ENCODE data around the gene TRIM65.
A peak's percentile ranks its signal among the peaks of the same experiment; 100 is the strongest.

TRIM65 gene, protein sequence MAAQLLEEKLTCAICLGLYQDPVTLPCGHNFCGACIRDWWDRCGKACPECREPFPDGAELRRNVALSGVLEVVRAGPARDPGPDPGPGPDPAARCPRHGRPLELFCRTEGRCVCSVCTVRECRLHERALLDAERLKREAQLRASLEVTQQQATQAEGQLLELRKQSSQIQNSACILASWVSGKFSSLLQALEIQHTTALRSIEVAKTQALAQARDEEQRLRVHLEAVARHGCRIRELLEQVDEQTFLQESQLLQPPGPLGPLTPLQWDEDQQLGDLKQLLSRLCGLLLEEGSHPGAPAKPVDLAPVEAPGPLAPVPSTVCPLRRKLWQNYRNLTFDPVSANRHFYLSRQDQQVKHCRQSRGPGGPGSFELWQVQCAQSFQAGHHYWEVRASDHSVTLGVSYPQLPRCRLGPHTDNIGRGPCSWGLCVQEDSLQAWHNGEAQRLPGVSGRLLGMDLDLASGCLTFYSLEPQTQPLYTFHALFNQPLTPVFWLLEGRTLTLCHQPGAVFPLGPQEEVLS

DNA sequence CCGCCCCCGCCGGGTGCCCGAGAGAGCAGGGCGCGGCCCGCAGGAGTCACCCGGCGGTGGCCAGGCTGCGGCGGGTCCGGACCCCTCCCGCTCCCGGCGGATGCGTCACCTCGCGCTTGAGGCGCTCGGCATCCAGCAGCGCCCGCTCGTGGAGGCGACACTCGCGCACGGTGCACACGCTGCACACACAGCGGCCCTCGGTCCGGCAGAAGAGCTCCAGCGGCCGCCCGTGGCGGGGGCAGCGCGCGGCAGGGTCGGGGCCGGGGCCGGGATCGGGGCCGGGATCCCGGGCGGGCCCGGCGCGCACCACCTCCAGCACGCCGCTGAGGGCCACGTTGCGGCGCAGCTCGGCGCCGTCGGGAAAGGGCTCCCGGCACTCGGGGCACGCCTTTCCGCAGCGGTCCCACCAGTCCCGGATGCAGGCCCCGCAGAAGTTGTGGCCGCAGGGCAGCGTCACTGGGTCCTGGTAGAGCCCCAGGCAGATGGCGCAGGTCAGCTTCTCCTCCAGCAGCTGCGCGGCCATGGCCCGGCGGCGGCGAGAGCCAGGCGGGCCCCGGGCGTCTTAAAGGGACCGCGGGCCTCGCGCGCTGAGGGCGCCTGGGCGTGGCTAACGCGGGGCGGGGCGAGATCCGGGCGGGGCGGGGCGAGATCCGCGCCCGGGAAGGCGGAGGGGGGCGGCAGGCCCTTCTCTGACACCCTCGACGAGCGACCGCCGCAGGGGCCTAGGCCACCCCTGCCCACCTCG, at the start of gene TRIM65:
Gene TRIM65, minus strand, starts transcription at position 537 of the 745 bp plus-strand sequence. Its CDS starts 14 bp downstream, at position 523.
- no peak for DNase-seq

DNA sequence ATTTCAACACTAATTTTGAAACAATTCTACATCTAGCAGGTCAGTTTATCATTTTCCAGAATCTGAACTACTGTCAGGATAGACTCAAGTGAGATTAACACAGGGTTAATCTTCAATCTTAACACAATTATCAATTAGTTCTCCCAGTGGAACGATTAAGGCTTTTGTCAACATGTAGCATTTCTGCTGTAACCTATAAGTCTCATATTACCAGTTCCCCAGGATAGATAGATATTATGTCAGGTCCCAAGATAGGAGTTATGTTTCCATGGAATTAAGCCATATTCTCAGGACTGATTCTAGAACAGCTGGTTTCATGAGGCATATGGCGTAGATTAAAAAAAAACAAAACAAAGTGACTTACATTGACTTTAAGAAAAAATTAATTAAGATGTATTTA, 48.5 kb upstream of the TRIM65 start:
- DNase-seq = no peak

DNA sequence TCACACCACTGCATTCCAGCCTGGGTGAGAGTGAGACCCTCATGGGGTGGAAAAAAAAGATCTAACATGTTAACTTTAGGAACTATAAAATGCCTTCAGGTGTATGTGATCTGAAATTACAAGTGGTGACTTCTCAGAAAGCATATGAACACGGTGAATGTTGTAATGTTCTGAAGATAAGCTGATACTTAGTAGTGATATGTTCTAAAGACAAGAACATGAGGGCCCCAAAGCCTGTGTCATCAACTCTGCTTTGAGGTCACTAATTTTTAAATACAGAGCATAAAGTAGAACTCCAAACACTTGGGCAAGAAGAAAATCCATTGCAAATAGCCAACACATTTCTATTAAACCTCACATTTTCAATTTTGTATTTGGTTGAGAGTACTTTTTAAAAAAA, 46.7 kb upstream of the TRIM65 start:
- DNase-seq = no peak

DNA sequence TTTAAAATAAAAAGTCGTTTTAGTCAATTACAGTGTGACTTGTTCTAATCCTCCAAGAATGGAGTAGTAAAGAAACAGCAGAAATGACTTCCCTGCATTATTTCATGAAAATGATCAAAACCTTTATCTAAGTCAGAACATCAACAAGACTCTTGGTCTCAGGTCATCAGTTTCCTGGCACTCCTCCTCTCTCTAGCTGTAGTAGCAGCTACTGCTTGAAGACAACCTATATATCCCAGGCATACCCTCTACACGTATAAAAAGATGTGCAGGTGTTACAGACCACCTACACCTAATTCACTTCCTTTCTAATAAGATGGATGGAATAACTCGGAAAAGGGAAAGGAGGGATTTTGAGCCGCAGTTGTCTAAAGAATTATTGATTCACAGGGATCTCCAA, 45.7 kb upstream of the TRIM65 start:
- no peak for DNase-seq

DNA sequence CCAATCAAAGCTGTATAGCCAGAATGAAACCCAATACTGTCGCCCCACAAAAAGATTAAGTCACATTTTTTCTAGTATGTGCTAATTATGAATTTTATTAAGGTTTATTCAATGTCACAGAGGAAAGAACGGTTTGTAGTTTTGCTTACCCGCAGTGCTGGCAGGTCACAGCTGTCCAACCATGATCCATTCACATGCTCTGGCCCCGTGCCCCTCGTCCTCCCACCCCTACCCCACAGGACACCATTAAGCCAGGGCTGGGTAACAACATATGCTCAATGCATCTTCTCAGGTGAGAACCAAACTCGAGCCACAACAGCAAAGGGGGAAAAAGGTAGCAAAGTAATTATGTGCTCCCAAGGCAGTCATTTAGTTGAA, 44.7 kb upstream of the TRIM65 start:
- DNase-seq = no peak

DNA sequence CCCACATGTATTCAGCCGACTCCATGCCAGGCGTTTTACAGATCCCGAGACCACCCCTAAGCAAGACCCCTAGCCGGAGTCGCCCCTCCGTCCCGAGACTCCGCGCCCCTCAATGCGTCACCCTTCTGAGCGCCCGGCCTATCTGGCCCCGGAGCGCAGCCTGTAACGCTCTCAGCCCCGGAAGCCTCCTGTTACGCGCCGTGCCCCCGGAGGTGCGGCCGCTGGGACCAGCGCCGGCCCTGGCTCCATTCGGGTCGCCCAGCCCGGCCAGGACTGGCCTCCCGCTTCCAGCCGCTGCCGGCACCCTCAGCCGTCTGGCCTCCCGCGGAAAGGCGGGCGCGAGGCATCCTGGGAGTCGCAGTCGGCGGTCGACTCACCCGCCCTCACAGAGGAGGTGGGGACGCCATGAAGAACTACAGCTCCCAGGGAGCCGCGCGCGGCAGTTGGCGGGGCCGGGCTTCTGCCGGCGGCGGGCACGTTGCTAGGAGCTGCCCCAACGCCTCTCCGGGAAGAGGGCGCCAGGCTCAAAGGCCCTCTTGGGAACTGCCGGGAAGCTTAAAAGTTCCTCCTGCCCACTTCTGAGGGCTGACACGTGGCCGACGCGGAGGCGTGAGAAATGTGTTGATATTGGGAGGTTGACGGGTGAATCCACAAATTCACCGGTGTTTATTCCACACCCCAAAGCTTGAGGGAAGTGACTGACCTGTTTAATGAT, 44.1 kb upstream of the TRIM65 start, which contains the start of gene FBF1:
Gene FBF1, minus strand, starts transcription at position 316 of the 715 bp plus-strand sequence. CDS start 2,893 bp downstream, outside the sequence.
- DNase-seq = peak; percentile 74

DNA sequence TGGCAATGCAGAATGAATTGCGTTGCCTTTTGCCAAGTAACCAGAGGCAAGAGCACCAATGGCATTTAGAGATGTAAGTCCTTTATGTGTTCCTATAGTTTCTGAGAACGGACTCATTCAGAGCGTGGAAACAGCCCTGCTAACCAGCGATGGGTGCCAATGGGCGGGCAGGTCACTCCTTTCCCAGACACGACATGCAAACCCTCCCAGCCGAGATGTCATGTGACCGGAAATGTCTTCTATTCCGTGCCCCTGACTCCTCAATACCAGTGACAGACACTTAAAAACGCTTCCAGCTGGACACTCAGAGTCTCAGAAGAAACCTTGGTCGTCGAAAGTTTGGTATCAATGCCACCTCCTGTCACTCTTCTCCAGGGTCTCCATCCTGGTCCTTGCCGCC, 40.9 kb upstream of the TRIM65 start:
- DNase-seq = no peak

DNA sequence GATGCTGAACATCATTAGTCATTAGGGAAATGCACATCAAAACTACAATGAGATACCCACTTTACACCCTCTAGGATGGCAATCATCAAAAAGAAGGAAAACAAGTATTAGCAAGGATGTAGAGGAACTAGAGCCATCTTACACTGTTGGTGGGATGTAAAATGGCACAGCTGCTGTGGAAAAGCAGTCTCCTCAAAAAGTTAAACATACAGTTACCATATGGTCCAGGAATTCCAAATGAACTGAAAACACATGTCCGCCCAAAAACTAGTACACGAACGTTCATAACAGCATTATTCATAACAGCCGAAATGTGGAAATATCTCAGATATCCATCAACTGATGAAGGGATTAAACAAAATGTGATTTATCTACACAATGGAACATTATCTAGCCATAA, 37.1 kb upstream of the TRIM65 start:
- no peak for DNase-seq

DNA sequence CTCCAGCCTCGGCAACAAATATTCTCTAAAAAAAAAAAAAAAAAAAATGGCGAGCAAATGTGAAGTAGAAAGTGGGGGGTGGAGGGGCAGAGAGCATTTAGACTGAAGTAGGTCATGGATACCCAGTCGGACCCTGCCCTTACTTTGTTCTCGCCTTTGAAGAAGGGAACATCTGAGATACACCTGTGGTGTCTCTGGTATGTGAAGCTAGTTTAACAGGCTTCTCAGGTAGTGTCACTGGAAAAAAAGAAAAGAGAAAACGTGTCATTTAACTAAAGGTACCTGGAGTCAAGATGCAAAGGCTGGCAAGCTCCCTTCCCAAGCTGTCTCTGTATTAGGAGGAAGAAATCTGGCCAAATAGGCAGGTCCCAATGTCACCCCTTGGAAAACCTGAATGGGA, 36.1 kb upstream of the TRIM65 start:
- no peak for DNase-seq

DNA sequence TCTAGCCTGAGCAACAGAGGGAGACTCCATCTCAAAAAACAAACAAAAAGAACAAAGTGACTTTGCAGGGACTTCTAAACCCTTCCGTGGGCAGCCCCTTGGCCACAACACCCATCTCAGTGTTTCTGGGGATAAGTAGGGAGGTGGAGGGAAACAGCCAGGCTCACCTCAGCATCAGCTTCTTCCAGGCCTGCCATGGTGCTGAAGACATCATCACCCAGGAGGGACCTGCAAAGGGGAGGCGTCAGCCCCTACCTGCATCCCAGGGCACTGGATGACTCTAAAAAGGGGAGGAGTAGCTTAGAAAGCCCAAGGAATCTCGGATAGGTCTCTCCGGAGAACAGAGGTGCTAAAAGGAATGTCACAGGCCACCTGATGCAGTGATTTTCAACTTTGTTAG, 34.3 kb upstream of the TRIM65 start:
- DNase-seq = no peak

DNA sequence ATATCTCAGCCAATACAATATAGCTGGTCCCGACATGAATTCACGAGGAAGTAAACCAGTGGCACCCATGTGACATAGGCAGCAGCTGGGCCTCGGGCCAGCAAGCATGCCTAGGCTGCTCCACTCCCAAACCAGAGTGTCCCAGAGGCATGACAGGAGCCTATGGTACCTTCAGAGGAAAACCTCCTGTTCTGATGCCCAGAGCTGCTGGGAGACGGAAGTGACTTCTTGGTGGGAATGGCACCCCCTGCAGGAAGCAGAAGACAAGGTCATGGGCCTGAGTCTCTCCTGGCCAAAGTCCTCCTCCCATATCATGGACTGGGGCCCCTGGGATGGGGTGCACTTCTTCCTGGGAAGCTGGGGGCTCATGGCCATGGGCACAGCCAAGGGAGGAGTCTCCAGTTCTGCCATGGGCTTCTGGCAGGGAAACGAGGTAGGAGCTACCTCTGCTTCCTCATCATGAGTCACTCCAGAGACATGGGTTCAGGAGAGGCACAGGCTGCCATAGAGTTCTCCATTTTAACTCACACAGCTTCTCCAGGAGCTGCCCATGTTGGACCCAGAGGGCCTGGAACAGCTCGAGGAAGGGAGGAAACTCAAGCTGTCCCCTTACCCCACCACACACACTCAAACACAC, 30.7 kb upstream of the TRIM65 start:
- DNase-seq = no peak

DNA sequence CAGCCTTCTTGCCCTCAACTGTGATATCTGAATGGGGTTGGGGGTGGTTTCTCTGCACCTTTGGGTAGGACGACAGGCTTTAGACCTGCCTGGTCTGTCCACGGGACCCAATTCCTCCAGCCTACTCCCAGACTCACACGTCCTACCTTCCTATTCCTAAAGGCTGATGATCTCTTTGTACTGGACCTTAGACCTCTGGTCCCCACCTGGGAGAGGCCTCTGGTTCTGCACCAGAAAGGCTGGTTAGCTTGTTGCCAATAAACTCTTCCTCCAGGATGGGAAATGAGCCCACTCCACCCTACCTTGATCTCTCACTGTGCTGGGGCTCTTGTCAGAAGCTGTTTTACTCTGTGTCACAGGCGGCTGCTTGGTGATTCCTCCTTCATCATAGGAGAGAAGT, 29.7 kb upstream of the TRIM65 start:
- DNase-seq = no peak

DNA sequence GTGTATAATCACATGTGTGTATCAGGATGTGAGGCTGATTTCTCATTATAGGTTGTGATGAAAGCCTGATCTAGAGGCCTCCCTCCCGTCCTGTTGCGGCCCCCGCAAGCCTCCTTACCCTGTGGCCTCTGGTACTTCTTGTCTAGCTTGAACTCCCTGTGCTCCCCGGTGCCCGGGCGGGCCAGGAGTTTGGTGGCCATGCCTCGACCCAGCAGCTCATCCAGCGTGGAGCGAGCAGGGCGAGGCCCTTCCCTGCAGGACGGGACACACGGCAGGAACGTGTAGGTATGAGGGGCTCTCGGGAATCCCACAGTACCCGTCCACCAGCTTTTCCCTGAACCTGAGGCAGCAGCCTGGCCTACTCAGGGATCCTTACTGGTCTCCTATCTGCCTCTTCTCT, 29.2 kb upstream of the TRIM65 start:
- no peak for DNase-seq

DNA sequence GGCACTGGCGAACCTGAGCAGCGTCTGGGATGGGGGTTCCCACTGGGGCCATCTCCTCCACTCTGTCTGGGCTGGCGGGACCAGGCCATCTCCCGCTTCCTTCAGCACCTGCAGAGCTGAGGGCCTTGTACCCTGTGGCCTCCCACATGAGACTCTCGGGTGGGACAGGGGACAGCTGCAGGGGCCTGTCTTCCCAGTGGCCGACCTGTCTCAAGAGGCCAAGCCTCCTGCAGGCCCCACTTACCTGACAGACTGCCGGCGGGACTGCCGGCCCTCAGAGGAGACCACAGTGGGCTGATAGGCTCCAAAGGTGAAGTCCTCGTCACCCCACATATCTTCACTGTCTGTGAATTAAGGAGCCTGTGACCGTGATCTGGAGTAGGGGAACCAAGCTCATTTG, 28.4 kb upstream of the TRIM65 start:
- no peak for DNase-seq

DNA sequence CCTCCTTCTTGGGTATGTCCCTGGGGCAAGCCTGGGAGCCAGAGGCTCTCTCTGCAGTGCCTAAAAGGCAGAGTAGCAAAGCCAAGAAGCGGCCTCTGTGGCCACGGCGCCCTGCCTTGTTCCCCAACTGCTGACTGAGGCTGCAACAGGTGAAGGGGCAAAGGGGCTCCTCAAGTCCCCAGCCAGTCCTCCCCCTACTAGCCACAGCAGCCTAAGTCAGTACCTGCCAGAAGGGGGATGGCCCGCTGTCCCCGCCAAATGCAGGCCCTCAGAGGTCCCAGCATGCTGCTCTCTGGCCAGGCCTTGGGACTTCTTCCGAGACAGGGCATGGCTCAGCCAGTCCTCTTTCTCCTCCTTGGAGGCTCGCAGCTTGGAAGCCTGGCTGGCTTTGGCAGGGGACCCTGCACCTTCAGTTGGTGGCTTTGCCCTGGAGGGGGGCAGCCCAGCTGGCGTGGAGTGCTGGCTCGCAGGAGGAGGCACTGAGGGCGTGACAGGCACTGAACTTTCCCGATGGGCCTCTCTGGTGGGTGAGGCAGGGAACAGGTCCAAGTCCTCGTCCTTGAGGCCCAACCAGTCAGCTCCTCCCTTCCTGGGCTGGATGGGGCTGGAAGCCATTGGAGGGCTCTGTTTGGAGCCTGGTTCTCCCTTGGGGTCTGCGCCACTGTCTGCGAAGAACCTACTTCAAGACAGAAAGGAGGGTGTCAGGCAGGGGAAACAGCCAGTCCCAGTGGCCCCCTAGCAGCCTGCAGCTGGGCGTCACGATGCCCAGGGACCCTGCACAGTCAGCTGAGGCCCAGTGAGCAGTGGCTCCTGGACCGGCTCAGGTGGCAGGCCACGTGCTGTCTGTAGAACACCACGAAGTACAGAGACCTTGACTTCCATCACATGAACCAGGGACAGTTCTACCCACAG, 26.5 kb upstream of the TRIM65 start:
- DNase-seq = no peak

DNA sequence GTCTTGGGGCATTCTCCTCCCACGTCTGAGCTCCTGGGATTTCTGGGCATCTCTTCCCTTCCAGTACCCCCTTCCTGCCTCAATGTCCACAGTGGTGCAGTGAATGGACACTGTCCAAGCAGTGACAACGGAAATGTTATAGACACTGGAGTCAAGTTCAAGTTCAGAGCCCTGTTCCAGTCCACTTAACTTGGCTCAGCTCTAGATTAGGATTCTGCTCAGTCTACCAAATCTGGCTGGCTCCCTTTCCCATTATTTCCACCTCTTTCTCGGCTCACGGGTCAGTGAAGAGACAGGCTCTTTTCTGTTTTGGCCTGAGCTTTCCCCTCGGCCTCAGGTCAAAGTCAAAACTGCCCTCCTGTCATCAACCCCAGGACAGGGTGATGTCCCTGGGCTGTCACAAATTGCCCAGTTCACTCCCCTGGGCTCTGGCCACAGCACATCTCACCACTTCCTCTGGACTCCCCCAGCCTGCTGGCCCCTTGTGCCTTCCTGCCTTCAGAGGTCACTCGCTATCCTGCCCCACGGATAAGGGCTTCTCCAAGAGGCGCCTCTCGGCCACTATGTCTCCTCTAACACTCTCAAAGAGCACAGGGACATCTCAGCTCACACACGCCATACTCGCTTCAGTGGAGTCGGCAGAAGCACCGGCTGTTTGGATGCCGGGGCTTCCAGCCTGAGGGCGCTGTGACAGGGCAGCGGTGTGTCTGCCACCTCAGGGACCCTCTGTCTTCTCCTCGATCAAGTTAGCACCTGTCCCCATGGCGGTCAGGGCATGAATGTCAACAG, 25.6 kb upstream of the TRIM65 start:
- no peak for DNase-seq

DNA sequence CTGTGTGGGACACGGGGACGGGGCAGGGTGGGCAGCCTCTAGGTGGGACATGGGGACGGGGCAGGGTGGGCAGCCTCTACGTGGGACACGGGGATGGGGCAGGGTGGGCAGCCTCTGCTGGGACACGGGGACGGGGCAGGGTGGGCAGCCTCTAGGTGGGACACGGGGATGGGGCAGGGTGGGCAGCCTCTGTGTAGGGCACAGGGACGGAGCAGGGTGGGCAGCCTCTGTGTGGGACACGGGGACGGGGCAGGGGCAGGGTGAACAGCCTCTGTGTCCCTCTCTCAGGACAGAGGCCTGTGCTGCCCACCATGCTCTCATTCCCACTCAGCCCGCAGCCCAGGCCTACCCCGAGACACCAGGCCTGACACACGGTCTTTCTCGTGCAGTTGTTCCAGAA, 24.8 kb upstream of the TRIM65 start:
- DNase-seq = no peak

DNA sequence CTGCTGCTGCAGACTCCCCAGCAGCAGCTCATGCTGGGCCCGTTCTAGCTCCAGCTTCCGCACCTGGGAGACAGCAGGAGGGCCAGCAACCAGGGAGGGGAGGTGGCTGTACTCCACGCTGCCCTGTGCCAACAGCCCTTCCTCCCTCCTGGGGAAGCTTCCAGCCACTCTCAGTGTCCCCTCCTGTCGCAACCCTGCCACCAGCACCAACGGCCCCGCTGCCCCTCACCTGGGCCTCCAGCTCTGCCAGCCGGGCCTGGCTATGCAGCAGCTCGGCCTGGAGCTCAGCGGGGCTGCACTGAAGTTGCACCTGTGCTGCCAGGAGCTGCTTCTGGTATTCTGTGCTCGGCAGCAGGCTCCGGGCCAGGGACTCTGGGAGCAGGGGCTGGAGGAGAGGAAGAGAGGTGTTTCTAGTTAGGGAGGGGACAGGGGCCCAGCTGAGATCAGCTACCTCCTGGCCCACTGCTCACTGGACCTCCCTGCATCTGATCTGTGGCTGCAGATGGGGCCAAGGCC, 23.4 kb upstream of the TRIM65 start:
- no peak for DNase-seq

DNA sequence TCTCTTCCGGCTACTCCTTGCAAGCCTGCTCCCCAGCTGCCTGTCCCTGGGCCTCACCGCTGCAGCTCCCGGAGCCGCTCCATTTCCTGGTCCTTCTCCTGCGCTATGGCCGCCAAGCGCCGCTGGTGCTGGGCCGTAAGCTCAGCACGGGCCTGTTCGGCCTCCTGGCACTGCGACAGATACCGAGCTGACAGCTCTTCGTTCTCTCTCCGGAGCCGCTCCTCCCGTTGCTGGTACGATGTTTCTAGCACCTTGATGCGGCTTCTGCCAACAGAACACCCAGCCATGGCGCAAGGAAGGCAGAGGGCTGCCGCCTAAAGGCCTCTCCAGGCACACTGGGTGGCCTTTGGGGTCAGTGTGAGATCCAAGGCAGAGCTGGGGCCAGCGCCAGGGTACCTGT, 22.9 kb upstream of the TRIM65 start:
- DNase-seq = no peak

DNA sequence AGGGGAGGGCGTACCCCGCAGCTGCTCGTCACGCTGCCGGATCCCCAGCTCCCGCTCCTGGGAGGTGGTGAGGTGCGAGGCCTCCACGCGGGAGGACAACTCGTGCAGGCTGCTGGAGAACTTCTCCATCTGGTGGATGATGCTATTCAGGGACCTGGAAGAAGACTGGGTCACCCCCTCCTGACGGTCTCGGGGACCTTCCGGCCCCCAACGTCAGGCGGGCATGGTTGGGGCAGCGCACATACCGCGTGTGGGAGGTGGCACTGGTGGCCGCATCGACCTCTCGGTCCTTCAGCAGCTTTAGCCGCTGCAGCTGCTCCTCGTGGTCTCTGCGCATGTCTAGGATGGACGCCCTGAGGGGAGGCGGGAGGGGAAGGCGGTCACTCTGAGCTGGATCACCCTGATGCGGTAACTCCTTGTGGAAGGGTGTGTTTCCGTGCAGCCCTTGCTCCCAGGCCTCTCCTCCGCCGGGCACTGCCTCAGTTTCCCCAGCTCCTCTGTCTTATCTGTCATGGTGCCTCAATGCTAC, 21.2 kb upstream of the TRIM65 start:
- no peak for DNase-seq

Data from NCI-H187 treated with DMSO at 0.1 percent for 48 hours (cell line).